Left ventricle myocardium inferior (tissue), 1 donor: ENCODE measurements around the gene CLEC2L. TPM values are rescaled to one million over a fixed set of nuclear protein-coding genes. Genes with fewer than 3 reads are reported as not detected.

ENCODE experiments used
- DNase-seq: peaks from one replicate; pipeline ENCODE4 v3.0.0-alpha.2; 2020
- H3K27ac ChIP-seq: fragments of 200-600 bp; replicated peaks from 2 replicates; pipeline ENCODE4 v1.8.0; 2021
- H3K27me3 ChIP-seq: fragments of 200-600 bp; 2 replicates; pipeline ENCODE4 v1.8.0; 2021; ENCODE audit warnings: low read depth
- H3K36me3 ChIP-seq: fragments of 200-600 bp; 2 replicates; pipeline ENCODE4 v1.8.0; 2021
- H3K4me1 ChIP-seq: fragments of 200-600 bp; 2 replicates; pipeline ENCODE4 v1.8.0; 2021
- H3K4me3 ChIP-seq: fragments of 200-600 bp; 2 replicates; pipeline ENCODE4 v1.8.0; 2021; ENCODE audit warnings: mild to moderate bottlenecking, moderate library complexity
- H3K9me3 ChIP-seq: fragments of 200-600 bp; replicated peaks from 2 replicates; pipeline ENCODE4 v1.8.0; 2021
- intact Hi-C: fragments of 100-400 bp; cut with micrococcal nuclease; formaldehyde crosslinking; loops from one replicate; pipeline ENCODE4 v1.11.0; 2022
- total RNA-seq: library from RNA; stranded (reverse); fragmentation: NEBNext Ultra II Directional; extraction: Animal tissue kit (Norgen Biotek cat#: 25700); gene quantifications from one replicate; pipeline ENCODE4 v1.2.1, GENCODE V29; 2021
- TF ChIP-seq, protein P1 (sequence below): fragments of 200-600 bp; IDR thresholded peaks from 2 replicates; pipeline ENCODE4 v1.8.0; 2021; ENCODE audit warnings: antibody characterized with exemption, mild to moderate bottlenecking, borderline replicate concordance
- donor health status: DM: no; HTN: yes; CAD: no; lungs with severe emphysema.

CLEC2L gene
- total RNA-seq, 1 donor from 2014 or later = 0.25 TPM

DNA sequence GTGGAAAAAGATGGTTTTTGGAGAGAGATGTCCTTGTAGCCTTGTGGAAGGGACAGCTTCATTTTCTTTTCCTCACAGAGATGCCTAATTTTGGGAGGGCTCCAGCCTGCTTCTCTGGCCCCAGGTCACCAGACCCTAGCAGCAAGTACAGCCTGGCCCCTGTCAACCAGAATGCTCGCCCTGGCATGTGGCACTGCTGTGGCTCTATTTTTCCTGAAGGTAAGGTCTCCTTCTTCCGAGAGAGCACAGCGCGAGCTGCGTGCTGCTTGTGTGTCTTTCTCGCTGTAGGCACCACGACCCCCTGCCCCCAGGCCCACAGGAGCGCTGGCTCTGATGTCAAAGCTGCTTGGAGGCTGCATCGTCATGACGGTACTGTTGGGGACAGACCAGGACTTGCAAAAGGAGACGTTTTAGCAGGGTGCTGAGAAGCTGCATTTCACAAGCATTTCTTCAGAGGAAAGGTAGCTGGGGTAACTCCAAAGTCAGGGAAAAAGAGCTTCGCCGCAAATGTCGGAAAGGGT lies 58.7 kb downstream of the CLEC2L start:
- TF ChIP-seq, protein P1, sequence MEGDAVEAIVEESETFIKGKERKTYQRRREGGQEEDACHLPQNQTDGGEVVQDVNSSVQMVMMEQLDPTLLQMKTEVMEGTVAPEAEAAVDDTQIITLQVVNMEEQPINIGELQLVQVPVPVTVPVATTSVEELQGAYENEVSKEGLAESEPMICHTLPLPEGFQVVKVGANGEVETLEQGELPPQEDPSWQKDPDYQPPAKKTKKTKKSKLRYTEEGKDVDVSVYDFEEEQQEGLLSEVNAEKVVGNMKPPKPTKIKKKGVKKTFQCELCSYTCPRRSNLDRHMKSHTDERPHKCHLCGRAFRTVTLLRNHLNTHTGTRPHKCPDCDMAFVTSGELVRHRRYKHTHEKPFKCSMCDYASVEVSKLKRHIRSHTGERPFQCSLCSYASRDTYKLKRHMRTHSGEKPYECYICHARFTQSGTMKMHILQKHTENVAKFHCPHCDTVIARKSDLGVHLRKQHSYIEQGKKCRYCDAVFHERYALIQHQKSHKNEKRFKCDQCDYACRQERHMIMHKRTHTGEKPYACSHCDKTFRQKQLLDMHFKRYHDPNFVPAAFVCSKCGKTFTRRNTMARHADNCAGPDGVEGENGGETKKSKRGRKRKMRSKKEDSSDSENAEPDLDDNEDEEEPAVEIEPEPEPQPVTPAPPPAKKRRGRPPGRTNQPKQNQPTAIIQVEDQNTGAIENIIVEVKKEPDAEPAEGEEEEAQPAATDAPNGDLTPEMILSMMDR = no peak
- H3K27ac ChIP-seq = no peak overlapping the region
- DNase-seq = no peak
- H3K4me1 ChIP-seq = no peaks in the 10 kb centered on the region
- H3K4me3 ChIP-seq = no peak overlapping the region
- no peaks in the 10 kb centered on the region for H3K27me3 ChIP-seq
- peaks cover 97% of the 10 kb centered on the region for H3K36me3 ChIP-seq
- H3K9me3 ChIP-seq = no peaks in the 10 kb centered on the region
- intact Hi-C loops = no loop called here

DNA sequence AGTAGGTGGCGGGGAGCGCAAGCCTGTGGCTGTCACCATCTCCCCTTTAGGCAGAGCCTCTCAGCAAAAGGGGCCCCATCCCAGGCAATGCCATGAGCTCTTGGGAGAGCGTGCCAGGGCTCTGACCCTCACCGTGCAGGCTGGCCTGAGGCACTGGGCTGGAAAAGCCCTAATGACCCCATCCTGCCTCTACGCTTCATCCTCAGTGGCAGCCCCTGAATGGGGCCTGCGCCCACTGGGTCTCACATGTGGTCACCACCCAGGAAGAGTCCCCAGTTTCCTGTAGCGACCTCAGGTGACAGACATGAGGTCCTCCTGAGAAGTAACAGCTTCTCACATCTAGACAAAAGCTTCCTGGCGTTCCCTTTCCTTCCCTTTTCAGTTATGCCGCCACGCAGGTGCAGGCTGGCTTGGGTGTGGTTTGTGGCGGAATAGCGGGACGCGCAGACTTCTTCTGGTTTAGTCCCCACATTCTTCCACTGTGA lies 59.2 kb downstream of the CLEC2L start:
- intact Hi-C loops = no loop called here
- DNase-seq = no peak
- peaks cover 97% of the 10 kb centered on the region for H3K36me3 ChIP-seq
- H3K4me3 ChIP-seq = no peak overlapping the region
- no peak overlapping the region for H3K27ac ChIP-seq
- H3K4me1 ChIP-seq = no peaks in the 10 kb centered on the region
- no peaks in the 10 kb centered on the region for H3K27me3 ChIP-seq
- TF ChIP-seq, protein P1 = no peak
- H3K9me3 ChIP-seq = no peaks in the 10 kb centered on the region

DNA sequence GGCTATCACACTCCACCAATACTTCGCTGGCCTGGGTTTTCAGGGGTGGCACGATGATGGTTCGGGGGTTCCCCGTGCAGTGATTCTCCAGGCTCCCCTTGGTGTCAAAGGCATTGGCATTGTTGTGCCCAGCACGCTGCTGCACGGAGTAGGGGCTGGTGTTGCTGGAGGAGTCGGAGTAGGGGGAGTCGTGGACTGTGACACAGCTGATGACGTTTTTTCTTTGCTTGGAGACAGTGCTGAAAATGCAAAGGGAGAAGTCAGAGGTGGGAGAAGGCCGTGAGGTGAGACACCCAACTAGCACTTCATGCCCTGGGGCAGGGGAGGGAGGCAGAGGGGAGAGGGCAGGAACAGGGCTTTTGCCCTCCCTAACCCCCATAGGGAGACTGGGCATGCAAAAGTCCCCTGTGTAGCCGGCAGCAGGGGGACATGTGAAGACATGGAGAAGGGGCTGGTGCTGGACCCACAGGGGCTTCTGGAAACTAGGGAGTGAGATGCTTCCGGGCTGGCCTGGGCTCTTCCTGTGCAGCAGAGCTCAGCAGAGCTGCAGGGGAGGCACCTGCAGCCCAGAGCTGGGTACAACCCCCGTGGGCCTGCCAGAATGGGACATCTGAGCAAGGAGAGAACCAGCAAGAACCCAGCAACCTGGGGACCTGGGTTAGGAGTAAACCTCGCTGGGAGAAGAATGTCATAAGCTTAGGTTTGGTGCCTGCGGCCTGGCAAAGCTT lies 60.5 kb downstream of the CLEC2L start:
- no peak overlapping the region for H3K27ac ChIP-seq
- no peaks in the 10 kb centered on the region for H3K9me3 ChIP-seq
- peaks cover 96% of the 10 kb centered on the region for H3K36me3 ChIP-seq
- DNase-seq = no peak
- H3K4me1 ChIP-seq = peaks cover 6% of the 10 kb centered on the region
- intact Hi-C loops = no loop called here
- TF ChIP-seq, protein P1 = no peak
- no peaks in the 10 kb centered on the region for H3K27me3 ChIP-seq
- no peak overlapping the region for H3K4me3 ChIP-seq

DNA sequence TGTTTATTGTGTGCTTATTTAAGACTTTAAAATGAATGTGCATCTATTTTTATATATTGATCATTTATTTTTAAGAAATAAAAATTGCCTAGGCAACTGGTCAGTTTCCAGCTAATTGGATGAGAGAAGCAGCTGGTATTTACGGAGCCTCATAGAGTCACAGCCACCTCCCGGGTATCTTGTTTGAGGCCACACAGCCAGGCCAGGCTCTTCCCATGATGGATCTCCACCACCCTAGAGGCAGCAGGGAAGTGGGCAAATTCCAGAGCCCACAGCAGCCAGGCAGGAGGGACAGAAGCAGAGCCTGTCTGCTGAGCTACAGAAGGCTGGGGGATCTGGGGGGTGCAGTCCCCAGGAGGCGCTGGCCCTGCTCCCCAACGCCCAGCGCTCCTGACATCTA lies 61.6 kb downstream of the CLEC2L start:
- H3K27ac ChIP-seq = no peak overlapping the region
- TF ChIP-seq, protein P1 = no peak
- no peak for DNase-seq
- H3K36me3 ChIP-seq = peaks cover 97% of the 10 kb centered on the region
- no peaks in the 10 kb centered on the region for H3K27me3 ChIP-seq
- no peaks in the 10 kb centered on the region for H3K9me3 ChIP-seq
- no peak overlapping the region for H3K4me3 ChIP-seq
- H3K4me1 ChIP-seq = peaks cover 8% of the 10 kb centered on the region
- intact Hi-C loops = no loop called here

DNA sequence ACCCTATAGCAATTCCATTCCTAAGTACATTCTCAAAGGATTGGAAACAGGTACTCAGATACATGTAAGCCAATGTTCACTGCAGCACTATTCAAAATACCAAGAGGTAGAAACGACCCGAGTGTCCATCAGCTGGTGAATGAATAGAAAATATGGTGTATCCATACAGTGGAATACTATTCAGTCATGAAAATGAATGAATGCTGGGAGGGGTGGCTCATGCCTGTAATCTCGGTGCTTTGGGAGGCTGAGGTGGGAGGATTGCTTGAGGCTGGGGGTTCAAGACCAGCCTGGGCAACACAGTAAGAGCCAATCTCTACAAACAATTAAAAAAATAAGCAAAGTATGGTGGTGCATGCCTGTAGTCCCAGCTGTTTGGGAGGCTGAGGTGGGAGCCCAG lies 62.8 kb downstream of the CLEC2L start:
- intact Hi-C loops = no loop called here
- H3K4me3 ChIP-seq = no peak overlapping the region
- peaks cover 98% of the 10 kb centered on the region for H3K36me3 ChIP-seq

More for the DNA sequence above, 62.8 kb downstream of the CLEC2L start:
- H3K27ac ChIP-seq = no peak overlapping the region
- H3K4me1 ChIP-seq = peaks cover 8% of the 10 kb centered on the region
- DNase-seq = no peak
- no peaks in the 10 kb centered on the region for H3K9me3 ChIP-seq
- TF ChIP-seq, protein P1 = no peak
- H3K27me3 ChIP-seq = no peaks in the 10 kb centered on the region
